HG03457 (cell line): Measurements from ENCODE around the gene PZP.

Experiments
- ATAC-seq: cut with Tn5 transposase; IDR thresholded peaks from one replicate; pipeline ENCODE4 v1.9.1; 2021; ENCODE audit warnings: moderate number of reproducible peaks; ENCODE audit not compliant: unreplicated experiment

The PZP gene

DNA sequence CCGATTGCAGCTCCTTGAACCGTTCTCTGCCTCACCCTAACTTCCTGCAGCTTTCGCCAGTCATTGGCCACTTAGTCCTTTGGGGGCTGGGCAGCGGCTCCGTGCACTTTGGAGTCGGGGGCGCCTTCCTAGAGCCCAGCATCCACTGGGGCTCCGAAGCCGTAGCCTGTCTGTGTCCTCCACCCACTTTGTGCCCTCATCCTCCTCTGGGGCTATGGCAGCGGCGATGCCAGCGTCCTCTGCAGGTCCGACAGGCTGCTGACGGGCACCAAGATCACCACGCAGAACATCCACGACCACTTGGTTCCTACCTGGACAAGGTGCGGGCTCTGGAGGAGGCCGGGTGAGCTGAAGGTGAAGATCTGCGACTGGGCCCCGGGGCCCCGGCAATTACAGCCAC, 80.7 kb downstream of the PZP start:
- no peak for ATAC-seq

DNA sequence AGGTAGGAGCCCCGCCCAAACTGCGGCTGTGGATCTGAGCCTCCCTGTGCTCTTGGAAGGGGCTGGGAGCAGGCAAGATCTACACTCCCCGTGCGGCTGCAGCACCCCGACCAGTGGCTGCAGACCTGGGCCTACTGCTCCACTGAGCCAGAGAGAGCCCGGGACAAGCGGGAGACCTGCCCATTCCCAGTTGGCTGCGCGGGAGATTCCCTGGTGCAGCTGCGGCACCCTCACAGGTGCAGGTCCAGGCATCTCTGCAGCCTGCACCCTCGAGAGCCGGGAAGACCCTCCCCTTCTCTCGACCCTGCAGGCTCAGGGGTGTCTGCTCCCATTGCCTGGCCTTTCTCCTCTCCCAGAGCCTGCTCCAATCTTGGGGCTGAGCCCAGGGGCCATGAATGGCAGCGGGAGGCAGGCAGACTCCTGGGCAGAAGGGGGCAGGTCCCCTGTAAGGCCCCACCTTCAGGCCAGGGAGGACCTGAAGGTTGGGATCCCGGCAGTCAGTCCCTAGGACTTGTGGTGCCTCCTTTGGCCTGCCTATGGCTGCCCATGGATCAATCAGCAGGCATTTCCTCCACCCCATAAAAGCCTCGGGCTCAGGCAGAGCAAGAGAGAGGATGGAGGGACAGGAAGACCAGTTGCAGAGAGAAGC, 83.7 kb downstream of the PZP start:
- no peak for ATAC-seq

DNA sequence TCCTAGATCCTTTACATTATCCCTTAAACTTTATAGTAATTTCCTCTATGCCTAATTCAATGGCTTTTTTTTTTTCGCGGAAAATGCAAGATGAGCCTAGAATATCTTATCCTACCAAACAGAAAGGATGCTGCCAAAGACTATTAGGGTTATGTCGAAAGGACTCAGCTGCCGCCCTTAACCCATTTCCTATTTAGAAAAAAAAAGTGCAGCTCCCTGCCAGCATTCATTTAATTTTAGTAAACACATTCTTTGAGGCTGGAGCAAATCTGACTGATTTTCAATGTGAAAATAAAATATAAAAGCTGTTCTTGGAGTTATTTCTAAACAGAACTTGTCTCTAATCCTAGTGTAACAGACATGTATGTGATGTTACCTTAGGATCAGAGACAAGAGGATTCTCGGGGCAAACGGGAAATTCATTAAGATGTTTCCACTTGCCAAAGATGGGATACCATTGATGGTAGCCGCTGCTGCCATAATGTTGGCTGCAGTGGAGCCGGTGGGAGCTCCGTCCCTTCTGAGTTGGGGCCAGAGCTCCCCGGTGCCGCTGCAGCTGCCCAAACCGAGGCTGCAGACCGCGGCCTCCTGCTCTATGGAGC, 84.3 kb downstream of the PZP start:
- no peak for ATAC-seq

DNA sequence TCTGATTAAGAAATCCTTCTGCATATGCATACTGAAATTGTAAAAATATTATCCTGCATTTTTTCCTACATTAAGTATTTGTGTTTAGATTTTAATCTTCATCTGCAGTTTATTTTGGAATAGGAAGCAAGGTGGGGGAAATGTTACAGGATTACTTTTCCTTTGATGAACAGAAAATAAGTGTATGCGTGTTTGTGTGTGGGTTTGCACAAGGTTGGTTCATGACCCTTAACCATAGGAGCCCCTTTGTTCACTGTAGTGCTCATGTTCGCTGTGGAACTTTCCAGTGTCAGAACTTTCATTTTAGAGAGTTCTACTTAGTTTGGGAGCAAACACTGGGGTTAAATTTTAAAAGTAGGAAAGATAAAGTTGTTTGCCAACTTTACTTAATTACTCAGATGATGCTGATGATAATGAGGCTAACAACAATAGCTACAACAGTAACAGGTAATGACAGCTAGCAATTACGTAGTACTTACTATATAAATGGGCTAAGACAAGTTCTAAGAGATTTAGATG, 86.0 kb downstream of the PZP start:
- ATAC-seq = no peak

DNA sequence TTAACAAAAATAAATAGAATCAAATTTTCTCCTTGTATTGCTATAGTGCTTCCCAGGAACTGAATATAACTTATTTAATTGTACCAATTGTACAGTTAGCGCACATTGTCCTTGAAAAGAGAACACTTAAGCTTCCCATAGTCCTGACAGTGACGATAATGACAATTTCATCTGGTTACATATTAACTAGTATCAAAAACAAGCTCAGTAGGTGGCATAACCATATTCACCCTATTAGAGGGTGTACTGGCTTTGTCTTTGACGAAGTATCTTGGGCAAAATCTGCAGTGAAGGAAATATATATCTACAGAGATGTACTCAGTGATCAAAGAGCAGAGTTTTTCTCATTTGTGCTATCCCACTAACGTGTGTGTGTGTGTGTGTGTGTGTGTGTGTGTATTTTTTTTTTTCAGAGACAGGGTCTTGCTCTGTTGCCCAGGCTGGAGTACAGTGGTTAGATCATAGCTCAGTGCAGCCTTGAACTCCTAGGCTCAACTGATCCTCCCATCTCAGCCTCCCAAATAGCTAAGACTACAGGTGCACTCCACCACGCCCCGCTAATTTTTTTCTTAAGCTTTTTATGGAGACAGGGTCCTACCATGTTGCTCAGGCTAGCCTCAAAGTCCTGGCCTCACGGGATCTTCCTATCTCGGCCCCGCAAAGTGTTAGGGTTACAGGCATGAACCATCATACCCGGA, 87.6 kb downstream of the PZP start:
- ATAC-seq = no peak

DNA sequence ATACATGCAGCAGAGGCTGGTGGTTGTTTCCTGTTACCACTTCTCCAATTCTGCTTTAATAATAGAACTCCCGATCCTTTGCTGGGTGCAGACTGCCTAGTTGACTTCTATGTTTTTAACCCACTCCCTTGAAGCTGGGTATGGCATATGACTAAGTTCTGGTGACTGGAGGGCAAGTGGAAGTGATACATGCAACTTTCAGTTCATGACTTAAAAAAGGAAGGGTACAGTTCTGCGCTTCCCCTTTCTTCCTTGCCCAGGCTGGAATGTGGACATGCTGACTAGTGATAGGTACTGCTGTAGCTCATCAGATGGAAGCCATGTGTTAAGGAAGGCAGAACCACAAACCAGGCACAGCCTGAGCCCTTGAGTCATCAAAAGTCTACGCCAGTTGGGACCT, 90.0 kb downstream of the PZP start:
- no peak for ATAC-seq

DNA sequence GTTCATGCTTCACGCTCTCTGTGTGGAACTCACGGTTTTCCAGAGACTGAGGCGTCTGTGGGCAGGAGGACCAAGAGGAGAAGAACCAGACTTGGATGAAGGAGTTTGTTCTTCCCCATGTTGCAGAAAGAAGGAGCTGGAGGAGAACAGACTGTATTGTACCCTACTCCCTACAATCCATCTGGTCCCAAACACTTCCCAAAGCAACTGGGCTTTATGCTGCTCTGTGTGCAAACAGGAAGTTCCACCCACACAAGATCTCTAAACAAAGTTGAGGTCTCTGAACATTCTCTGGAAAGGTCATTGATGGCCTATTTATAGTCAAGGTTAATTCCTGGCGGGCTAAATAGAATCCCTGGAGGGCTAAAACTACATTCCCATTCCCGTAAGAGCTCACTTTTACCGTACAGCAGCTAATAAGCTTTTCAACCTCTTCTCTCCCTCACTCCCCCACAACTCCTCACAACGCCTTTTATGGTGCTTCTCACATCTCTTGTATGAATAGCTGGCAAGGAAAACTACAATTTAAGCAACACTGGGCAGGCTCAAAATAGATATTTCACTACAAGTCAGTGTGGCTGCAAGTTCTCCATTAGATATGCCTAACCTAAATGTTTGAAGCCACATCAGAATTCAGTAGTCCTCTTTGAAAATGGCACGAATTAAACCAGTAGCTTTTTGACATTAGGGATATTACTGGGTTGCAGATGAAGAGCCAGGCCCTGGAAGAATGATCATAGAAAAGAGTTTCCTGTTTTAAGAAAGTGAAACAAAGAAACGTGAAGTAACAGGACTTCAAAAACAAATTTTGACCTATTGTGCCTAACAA, 92.2 kb downstream of the PZP start, which contains the start of gene A2M:
Gene A2M (minus strand): TSS at position 189 of the 829 bp plus-strand sequence. CDS start 70 bp downstream, at position 119.
- ATAC-seq = no peak

DNA sequence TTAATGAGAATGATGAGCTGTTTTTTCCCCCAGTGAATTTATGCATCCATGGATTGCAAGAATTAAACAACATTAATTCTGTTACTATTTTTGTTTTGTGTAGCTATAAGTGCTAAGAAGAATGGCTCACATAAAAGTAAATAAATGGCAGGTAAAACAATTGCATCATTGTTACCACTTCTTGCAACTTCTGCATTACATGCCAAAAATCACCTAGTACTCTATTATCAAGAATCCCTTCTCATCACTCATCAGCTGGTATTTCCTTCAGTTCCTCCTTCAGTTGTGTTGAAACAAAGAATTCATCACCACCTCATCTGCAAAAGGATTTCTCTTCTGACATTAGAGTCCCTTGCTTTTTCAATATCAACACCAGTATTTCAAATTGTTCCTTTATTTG, 93.2 kb downstream of the PZP start:
- no peak for ATAC-seq

DNA sequence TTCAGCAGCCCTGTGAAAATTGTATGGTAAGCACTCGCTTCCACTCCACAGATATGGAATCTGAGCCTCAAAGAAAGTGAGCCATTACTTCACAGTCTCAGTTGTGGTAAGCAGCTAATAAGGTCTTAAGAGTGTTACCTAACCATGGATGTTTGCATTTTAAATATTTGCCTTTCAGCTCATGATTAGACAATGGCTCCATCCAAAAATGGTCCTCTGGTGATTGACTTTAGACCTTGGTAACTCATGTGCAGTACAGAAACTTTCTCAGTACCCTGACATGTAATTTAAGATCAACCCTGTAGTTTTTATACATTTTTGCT, 94.2 kb downstream of the PZP start:
- ATAC-seq = no peak

DNA sequence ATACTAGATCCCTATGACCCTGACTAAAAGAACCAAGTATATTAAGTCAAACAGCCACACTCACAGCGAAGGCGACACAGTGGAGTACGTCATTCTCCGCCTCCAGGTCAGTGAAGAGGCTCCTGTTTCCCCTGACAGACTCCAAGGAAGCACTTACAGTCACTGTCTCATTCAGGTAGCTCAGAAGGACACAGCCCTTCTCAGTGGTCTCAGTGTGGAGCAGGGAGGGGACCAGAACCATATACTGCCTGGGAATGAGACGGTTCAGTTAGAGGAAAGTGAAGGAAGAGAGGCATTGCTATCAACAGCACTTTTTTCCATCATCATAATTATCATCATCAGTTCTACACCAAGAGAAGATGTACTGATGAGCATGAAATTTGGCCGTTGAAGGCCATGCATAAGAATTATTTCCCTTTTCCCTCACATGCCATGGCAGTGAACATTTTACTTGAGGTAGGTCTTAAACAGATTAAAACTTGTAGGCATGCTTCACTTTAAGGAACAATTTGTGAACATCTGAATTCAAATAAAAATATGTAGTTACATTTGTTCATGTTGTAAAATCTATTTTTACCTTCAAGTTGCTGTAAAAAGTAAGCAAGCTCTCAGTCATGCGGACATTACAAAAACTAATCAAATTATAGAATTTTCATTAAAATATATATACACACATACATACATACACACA, 94.8 kb downstream of the PZP start:
- ATAC-seq = no peak

DNA sequence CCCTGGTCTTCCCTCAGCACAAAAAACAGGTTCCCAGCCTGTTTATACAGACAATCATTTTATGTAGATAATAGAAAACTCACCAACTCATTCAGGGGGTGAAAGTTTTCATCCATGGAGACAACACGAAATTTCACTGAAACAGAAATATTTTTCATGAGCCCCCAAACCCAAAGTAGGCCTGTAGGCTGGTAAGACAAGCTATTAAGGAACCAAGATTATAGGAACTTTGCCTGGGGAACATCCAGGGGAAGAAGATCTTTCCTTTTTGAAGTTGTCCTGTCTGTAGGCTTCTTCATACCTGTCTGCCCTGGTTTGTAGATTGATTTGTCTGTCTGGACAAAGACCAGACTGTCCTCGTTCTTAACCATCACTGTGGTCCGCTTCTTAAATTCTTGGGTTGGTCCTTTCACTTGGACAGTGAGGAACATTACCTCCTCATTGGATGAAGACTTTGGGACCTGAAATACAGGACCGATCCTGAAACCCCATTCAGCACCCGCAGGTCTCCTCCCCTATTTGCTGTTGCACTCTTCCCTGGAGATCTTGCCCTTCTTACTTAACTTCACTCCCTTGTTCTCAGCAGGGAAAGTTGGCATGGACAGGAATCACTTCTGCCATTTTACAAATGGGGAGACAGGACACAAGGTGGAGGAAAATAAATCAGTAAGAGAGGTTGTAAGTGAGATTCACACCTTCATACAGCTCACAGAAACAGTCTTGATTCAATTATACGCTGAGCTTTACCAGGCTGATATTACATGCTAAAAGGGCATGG, 95.9 kb downstream of the PZP start:
- ATAC-seq = no peak

DNA sequence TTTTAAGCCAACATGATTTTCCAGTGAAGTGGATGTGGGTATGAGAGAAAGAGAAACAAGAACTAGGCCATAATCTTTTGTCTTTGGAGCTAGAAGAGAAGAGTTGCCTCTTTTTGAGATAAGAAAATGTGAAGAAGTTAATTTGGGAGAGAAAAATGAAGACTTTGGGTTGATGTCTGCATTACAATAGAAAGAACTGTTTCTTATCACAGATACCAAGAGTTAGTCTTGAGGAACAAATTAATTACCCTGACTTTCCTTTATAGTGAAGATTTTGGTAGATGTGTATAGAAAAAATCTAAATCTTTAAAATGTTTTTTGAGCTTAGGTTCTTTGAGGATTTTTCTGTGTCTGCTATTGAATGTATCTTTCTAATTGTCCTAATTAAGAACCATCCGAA, 96.7 kb downstream of the PZP start:
- no peak for ATAC-seq

DNA sequence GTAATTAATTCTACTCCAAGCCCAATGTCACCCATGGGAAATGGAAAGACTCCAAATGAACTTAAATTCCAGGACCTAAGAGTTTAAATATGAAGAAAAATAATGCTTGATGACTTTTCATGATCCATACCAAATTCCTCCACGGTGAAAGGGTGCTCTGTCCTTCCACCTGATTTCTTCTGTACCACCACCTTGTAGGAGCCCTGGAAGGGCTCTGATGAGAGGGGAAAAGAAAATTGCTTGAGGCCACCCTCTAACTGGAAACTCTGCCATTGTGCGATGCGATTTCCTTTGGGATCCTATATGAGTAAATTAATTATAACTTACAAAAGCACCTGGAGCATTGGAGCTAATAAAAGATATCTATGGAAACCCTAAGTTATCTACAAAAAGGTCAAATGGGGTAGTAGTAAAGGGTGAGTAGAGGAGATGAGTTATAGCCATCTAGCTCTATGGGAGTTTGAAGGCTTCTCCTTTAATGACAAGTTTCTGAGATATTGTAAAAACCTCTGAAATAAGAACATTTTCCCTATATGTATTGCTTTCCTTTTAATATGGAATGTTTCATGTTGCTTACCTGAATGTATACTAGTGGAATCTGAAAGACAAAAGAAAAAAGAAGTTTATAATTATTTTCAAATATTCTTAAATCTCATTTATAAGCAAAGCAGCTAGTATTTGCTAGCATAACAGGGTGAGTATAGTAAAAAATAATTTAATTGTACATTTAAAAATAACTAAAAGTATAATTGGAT, 98.3 kb downstream of the PZP start:
- no peak for ATAC-seq

DNA sequence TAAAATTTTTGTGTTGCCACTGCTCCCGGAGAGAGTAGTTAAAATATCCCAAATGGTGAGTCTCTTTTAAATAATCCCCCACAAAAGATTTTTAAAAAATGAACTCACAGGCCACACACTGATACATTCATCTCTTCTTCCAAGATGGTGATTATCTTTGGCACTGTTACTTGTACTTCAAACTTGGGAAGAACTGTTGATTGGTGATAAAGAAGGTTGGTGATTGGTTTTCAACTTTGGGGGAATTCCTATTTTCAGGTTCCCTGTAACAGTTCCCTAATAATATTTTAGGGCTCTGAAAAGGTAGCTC, 99.0 kb downstream of the PZP start:
- ATAC-seq = no peak

DNA sequence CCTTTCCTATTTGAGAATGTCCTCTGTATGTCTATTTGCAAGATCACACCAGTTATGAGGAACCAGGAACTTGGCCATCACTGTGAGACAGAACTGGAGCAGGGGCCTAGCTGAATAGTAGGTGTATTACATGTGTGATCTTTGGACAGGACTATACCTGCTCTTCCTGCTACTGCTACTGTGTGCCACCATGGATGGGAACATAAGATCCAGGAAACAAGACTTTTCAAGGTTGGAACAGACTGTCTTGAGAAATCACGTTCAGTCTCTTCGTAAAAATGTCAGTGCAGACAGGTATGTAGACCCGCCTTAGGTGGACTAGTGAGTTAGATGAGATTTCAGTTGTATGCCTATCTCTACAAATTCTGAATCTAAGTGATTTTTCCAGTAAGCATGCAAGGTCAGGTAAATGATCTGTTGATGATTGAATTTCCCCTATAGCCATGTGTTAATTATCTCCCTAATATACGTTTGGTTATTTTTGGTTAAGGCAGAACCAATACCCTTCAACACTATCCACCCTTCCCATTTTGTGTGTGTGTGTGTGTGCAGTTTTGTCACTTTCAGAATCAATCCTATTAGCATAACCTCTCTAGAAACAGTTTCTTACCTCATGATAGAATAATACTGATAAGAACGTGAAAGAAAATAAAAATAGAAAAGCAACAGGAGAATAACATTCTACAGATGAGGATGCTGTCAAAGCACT, 99.5 kb downstream of the PZP start:
- no peak for ATAC-seq

DNA sequence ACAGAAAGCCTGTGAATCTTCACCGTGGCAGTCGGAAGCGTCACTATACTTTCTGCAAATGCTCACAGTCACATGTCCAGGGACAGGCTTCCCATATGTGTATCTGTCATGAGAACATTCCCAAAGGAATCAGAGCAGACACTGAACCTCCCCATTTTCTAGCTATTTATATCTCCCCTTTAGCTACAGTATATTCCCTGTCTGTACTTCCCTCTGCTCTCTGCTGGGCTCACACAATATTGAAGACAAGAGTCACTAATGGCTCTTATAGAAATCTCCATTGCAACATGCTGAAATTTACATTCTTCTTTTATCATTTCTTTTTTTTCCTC, 100.7 kb downstream of the PZP start:
- ATAC-seq = no peak

DNA sequence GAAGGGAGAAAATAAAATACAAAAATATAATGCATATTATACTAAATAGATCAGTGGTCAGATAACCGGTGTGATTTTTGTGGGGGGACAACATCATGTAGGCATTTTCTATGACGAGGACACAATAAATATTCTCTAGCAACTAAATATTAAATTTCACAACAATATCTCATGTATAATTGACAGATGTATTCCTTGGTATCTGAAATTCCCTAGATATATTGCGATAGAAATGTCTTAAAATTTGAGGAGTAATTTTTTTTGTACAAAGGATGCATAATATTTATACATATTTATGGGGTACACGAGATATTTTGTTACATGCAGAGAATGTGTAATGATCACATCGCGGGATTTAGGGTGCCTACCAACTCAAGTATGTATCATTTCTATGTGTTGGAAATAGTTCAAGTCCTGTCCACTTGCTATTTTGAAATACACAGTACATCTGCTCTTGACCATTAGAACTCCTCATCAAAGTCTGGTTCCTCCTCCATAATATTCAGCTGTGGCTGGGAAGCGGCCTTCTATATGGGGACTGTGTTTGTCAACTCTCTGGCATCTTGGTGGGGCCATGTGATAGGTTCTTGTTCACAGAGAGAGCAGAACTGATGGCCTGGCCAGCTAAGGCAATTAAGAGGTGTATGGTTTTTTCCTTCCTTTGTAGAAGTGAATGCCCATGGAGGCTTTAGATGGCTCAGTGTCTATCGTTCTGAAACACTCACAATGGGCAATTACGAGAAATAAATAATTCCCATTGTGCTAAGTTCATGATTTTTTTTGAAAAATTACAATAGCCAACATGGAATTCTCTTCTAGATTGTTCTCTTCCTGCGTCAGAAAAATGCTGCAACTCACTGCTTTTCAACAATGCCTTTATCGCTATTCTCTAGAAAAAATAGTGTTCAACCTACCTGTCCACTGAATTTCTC, 101.3 kb downstream of the PZP start:
- no peak for ATAC-seq

DNA sequence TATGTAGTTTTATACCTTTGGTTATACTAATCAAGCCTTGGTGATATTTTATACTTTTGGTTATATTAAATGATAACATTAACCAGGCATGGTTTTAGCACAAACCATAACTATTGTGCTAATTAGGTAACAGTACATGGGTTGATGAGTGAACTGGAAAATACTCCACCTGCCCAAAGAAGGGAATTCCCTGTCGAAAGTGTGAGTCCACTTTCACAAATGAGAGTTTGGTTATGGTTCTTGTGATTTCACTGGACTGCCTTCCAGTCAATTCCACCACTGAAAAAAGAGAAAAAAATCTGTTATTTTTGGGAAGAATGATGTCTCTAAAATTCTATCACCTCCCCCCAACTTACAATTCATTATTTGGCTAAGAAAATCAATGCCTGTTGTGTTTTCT, 102.1 kb downstream of the PZP start:
- ATAC-seq = no peak
